GM13977 (cell line): ENCODE data around the gene CDH23.

Source experiments
- DNase-seq: peaks from one replicate; pipeline ENCODE4 v3.0.0; 2012; ENCODE audit warnings: low spot score
- CTCF ChIP-seq: IDR thresholded peaks from 2 replicates; pipeline ENCODE4 v1.5.1; 2012; ENCODE audit warnings: mild to moderate bottlenecking, control low read depth; ENCODE audit not compliant: insufficient read depth; ENCODE audit errors: extremely low read depth, missing control alignments
- in situ Hi-C: fragments of 300-500 bp; cut with MboI; formaldehyde crosslinking; loops from one replicate; pipeline ENCODE4 v1.12.0; 2022; ENCODE audit warnings: low sequenced_read_pairs, low pct_unique_long_range_greater_than_20kb, mixed read lengths, inconsistent platforms; ENCODE audit not compliant: unreplicated experiment

The CDH23 gene

GRCh38 chr10:71382757-71383156, 14.0 kb upstream of the CDH23 start:
- DNase-seq, result no peak
- in situ Hi-C loops, result loop anchor here (10.0 kb wide), 1 partner anchor 322 kb away; no protein-coding TSS in a partner anchor
- TF ChIP-seq CTCF, result no peak

GRCh38 chr10:71383972-71384687, 12.6 kb upstream of the CDH23 start:
- DNase-seq, result peak; percentile 77
- peak; percentile 96 for TF ChIP-seq CTCF
- in situ Hi-C loops, result loop anchor here (10.0 kb wide), 1 partner anchor 321 kb away; no protein-coding TSS in a partner anchor

GRCh38 chr10:71388171-71388570, 8.5 kb upstream of the CDH23 start:
- in situ Hi-C loops, result loop anchor here (10.0 kb wide), 1 partner anchor 317 kb away; no protein-coding TSS in a partner anchor
- no peak for TF ChIP-seq CTCF
- DNase-seq, result no peak

GRCh38 chr10:71388583-71389310, 8.0 kb upstream of the CDH23 start:
- no peak for TF ChIP-seq CTCF

GRCh38 chr10:71389768-71390460, 6.8 kb upstream of the CDH23 start:
- in situ Hi-C loops, result loop anchor here (10.0 kb wide), 1 partner anchor 315 kb away; no protein-coding TSS in a partner anchor
- TF ChIP-seq CTCF, result no peak
- no peak for DNase-seq

More at GRCh38 chr10:71388583-71389310, 8.0 kb upstream of the CDH23 start:
- in situ Hi-C loops, result loop anchor here (10.0 kb wide), 1 partner anchor 316 kb away; no protein-coding TSS in a partner anchor
- DNase-seq, result no peak

- no peak for TF ChIP-seq CTCF
- in situ Hi-C loops, result no loop called here
- DNase-seq, result no peak
Observed at GRCh38 chr10:71390461-71390835, 6.3 kb upstream of the CDH23 start.
